GM18858 (cell line): Measurements from ENCODE around the gene AMER1.
A peak's percentile ranks its signal among the peaks of the same experiment; 100 is the strongest.
"Not testable (repeated sequence)": the region's sequence is repeated elsewhere in the genome, so short reads cannot be mapped to it uniquely, and the experiment has no call there.

Source experiments
- ATAC-seq: cut with Tn5 transposase; IDR thresholded peaks from one replicate; pipeline ENCODE4 v1.9.1; 2021; ENCODE audit not compliant: unreplicated experiment

Gene AMER1

GRCh38 chrX:64205441-64205734 is at the start of gene AMER1:
AMER1 (minus strand) TSS chrX:64205708; CDS start chrX:64193286, 12,422 bp downstream.
- peak; percentile 27 for ATAC-seq

GRCh38 chrX:64230123-64230970 is 24.8 kb upstream of the AMER1 start, which contains the start of gene ASB12:
ASB12 (minus strand) TSS chrX:64230607; CDS start chrX:64225650, 4,957 bp downstream.
- no peak for ATAC-seq

GRCh38 chrX:64229154-64229553 is 23.6 kb upstream of the AMER1 start:
- ATAC-seq, result no peak

GRCh38 chrX:64218023-64218422 is 12.5 kb upstream of the AMER1 start:
- no peak for ATAC-seq

- not testable (repeated sequence) for ATAC-seq
These were observed 8.5 kb upstream of the AMER1 start for GRCh38 chrX:64213989-64214388.

GRCh38 chrX:64206556-64207162 is 1.2 kb upstream of the AMER1 start:
- no peak for ATAC-seq

- peak; percentile 87 for ATAC-seq
These were observed 410 bp upstream of the AMER1 start for GRCh38 chrX:64205735-64206501.

- ATAC-seq, result no peak
These were observed 637 bp downstream of the AMER1 start for GRCh38 chrX:64204701-64205440.

- ATAC-seq, result no peak
These were observed 1.3 kb downstream of the AMER1 start for GRCh38 chrX:64204252-64204651.

GRCh38 chrX:64202808-64203325 is 2.6 kb downstream of the AMER1 start:
- no peak for ATAC-seq

GRCh38 chrX:64198036-64198435 is 7.5 kb downstream of the AMER1 start:
- no peak for ATAC-seq

- no peak for ATAC-seq
These were observed 8.9 kb downstream of the AMER1 start for GRCh38 chrX:64196606-64197005.

GRCh38 chrX:64195862-64196261 is 9.6 kb downstream of the AMER1 start:
- no peak for ATAC-seq

GRCh38 chrX:64192673-64193072 is 12.8 kb downstream of the AMER1 start:
- ATAC-seq, result no peak

GRCh38 chrX:64192040-64192439 is 13.5 kb downstream of the AMER1 start:
- ATAC-seq, result no peak

GRCh38 chrX:64191281-64192010 is 14.1 kb downstream of the AMER1 start:
- ATAC-seq, result no peak

GRCh38 chrX:64190136-64190740 is 15.3 kb downstream of the AMER1 start:
- no peak for ATAC-seq

GRCh38 chrX:64188901-64189300 is 16.6 kb downstream of the AMER1 start:
- ATAC-seq, result no peak

GRCh38 chrX:64187762-64188150 is 17.8 kb downstream of the AMER1 start:
- ATAC-seq, result no peak
